Gastrocnemius medialis (tissue), 4 donors: ENCODE results near the gene RELT.

ENCODE experiments used
- CTCF ChIP-seq, 5 experiments: fragments of 450-650 bp in 3 of 5; fragments of 200-600 bp in 2 of 5; sonication (generic) in 2 of 5; IDR thresholded peaks in 4 of 5; conservative IDR thresholded peaks in 1 of 5; 1 replicate in 4 of 5; 2 replicates in 1 of 5; pipeline ENCODE4 v1.5.1; 2016 to 2019; ENCODE audit warnings: antibody characterized with exemption in 5 of 5, mild to moderate bottlenecking in 3 of 5, moderate library complexity in 3 of 5
- POLR2A ChIP-seq, 2 donors: fragments of 450-650 bp; IDR thresholded peaks; one replicate each; pipeline ENCODE4 v1.6.1; 2017; ENCODE audit warnings: antibody characterized with exemption in 2 of 2, mild to moderate bottlenecking in 2 of 2, moderate library complexity in 2 of 2

GRCh38 chr11:73382747-73383146, 6.5 kb downstream of the RELT start:
- no peak for TF ChIP-seq CTCF (IDR thresholded peaks at IDR 0.05 in 4 of 5, conservative IDR thresholded peaks at IDR 0.05 in 1 of 5)
- TF ChIP-seq POLR2A (IDR thresholded peaks at IDR 0.05): no peak
